Measurements from ENCODE around the gene RELA. TPM values are rescaled to one million over a fixed set of nuclear protein-coding genes. Genes with fewer than 3 reads are reported as not detected.
"Not testable (repeated sequence)": the region's sequence is repeated elsewhere in the genome, so short reads cannot be mapped to it uniquely, and the experiment has no call there.

The RELA gene
- total and polyA plus RNA-seq, 5 experiments from 2014 or later, result 38.4 to 184 (median 69.8) TPM

DNA sequence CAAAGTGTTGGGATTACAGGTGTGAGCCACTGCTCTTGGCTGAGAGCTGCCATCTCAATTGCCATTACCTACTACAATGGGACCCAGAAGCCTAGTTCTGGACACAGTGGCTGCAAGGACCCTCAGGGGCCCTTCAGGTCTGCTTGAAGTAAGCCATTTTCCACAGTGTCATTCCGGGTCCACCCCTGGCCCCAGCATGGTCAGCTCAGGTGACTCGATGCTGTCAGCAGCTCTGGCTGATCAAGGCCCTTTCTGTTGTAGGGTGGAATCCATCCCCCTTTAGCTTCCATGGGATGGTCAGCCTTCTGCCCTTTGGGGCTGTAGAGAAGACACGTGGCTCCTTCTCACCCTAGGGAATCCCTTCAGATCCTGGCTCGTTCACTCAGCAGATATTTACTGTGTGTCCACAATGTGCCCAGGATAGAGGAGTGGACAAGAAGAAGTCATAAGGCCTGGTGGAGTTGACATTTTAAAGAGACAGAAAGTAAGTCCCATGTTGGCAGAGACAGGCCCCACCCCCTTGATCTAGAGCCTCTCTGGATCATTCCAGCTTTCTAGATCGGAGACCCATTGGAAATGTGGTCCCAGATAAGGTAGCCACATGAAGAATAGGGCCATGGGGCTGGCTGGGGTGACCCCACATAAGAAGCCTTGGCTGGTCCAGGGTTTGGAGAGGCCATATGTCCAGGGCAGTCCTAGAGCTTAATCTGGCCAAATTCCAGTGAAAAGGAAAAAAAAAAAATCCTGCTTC is 34.3 kb upstream of the RELA start:
- Mint-ChIP-seq H3K27ac (peak overlapping the region in 1 of 10 donors; percentile 44), H3K4me1 (peaks cover 0 to 10% (median 0%) of the 10 kb centered on the region in 4 donors), H3K27me3 (no peaks in the 10 kb centered on the region), H3K36me3 (no peaks in the 10 kb centered on the region), H3K4me3 (no peak overlapping the region), H3K9me3 (no peaks in the 10 kb centered on the region)
- ATAC-seq (no peak), DNase-seq (no peak)
- POLR2A ChIA-PET, result interaction anchor here (0.6 to 1.0 kb wide), 5 partner anchors 15 to 276 kb away, joined by 3 to 4 read pairs (median 3); partner anchors contain the start of gene SIPA1

DNA sequence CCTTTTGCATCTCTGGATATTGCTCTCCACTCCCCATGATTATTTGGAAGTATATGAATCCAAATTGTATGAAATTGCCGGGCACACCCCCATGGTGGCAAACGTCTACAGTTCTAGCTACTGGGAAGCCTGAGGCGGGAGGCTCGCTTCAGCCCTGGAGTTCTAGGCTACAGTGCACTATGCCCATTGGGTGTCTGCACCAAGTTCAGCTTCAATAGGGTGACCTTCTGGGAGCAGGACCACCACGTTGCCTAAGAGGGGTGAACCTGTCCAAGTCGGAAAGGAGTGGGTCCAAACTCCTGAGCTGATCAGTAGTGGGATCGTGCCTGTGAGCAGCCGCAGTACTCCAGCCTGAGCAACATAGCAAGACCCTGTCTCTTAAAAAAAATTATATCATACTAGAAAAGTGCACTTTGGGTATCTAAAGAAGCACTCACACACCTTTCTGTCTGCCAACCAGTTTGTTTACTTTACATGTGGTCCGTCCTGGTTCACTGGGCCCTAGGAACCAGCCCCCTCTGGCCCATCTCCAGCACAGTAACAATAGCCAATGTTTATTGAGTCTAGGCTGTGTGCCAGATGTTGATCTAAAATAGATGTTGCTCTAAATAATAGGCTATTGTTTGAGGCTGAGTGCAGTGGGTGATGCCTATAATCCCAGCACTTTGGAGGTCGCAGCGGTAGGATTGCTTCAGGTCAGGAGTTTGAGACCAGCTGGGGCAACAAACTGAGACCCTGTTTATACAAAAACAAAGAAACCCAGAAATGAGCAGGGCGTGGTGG is 32.9 kb upstream of the RELA start:
- no peak for ATAC-seq
- no peaks in the 10 kb centered on the region for H3K27me3 Mint-ChIP-seq

DNA sequence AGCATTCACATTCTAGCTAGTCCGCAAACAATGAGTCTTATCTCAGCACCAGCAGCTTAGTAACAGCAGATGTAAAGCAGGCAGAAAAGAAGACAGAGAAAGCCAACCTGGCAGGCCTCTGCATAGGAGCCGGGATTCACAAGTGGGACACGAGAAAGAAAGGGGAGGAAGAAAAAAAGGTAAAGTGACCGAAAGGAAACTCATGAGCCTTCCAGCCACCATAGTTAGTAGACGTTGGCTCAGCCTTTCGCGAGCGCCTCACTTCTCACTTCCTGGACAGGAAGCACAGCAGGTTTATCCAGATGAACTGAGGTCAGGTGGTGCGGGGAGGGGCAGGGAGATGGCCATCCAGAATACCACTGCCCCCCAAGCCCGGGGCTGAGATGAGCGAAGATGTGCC is 29.7 kb upstream of the RELA start:
- Mint-ChIP-seq H3K4me1 (peaks cover 0 to 10% (median 0%) of the 10 kb centered on the region in 4 donors), H3K36me3 (no peaks in the 10 kb centered on the region), H3K27ac (no peak overlapping the region), H3K4me3 (no peak overlapping the region), H3K27me3 (no peaks in the 10 kb centered on the region), H3K9me3 (no peaks in the 10 kb centered on the region)
- DNase-seq, result no peak
- POLR2A ChIA-PET, result no interaction called here
- ATAC-seq, result no peak

More for the DNA sequence above, 32.9 kb upstream of the RELA start:
- H3K4me3 Mint-ChIP-seq, result no peak overlapping the region
- DNase-seq, result no peak
- POLR2A ChIA-PET, result no interaction called here
- H3K27ac Mint-ChIP-seq, result peak overlapping the region in 1 of 10 donors; percentile 25
- H3K36me3 Mint-ChIP-seq, result no peaks in the 10 kb centered on the region
- peaks cover 0 to 10% (median 0%) of the 10 kb centered on the region in 4 donors for H3K4me1 Mint-ChIP-seq
- no peaks in the 10 kb centered on the region for H3K9me3 Mint-ChIP-seq

GRCh38 chr11:65691847-65692246 is 29.1 kb upstream of the RELA start:
- DNase-seq, ATAC-seq, H3K4me3 Mint-ChIP-seq, POLR2A ChIA-PET, H3K27me3 Mint-ChIP-seq, H3K27ac Mint-ChIP-seq, H3K36me3 Mint-ChIP-seq, H3K9me3 Mint-ChIP-seq: not testable (repeated sequence)
- H3K4me1 Mint-ChIP-seq, result peaks cover 0 to 10% (median 0%) of the 10 kb centered on the region in 4 donors

GRCh38 chr11:65685981-65686380 is 23.3 kb upstream of the RELA start:
- no peak overlapping the region for H3K27ac Mint-ChIP-seq
- POLR2A ChIA-PET, result no interaction called here

DNA sequence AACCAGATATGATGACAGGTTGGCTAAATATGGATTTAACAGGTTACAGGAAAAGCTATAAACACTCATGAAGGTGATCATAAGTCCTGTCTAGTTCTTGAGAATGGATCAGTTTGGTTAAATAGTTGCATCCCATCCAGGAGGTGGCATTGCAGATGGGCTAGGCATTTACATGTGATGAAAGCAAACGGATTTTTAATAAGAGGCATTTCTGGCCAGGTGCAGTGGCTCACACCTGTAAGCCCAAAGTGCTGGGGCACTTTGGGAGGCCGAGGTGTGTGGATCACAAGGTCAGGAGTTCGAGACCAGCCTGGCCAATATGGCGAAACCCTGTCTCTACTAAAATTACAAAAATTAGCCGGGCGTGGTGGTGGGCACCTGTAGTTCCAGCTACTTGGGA is 20.8 kb upstream of the RELA start:
- not testable (repeated sequence) for H3K4me1 Mint-ChIP-seq, H3K4me3 Mint-ChIP-seq, ATAC-seq, H3K27ac Mint-ChIP-seq, H3K9me3 Mint-ChIP-seq, DNase-seq, H3K27me3 Mint-ChIP-seq, H3K36me3 Mint-ChIP-seq
- POLR2A ChIA-PET, result interaction anchor here (1.0 kb wide), 1 partner anchor 56 kb away, joined by 3 read pairs; no protein-coding TSS in a partner anchor

More at GRCh38 chr11:65685981-65686380, 23.3 kb upstream of the RELA start:
- ATAC-seq, result no peak
- no peak for DNase-seq
- Mint-ChIP-seq H3K36me3 (peaks cover 0 to 1% (median 0%) of the 10 kb centered on the region in 3 donors), H3K27me3 (peaks cover 0 to 4% (median 0%) of the 10 kb centered on the region in 5 donors), H3K9me3 (no peaks in the 10 kb centered on the region), H3K4me1 (no peaks in the 10 kb centered on the region), H3K4me3 (no peak overlapping the region)

- Mint-ChIP-seq H3K27ac (no peak overlapping the region), H3K4me1 (no peaks in the 10 kb centered on the region), H3K9me3 (no peaks in the 10 kb centered on the region), H3K4me3 (no peak overlapping the region), H3K36me3 (no peaks in the 10 kb centered on the region), H3K27me3 (peaks cover 0 to 1% (median 0%) of the 10 kb centered on the region in 5 donors)
- no peak for DNase-seq
- POLR2A ChIA-PET, result interaction anchor here (0.7 kb wide), 1 partner anchor 88 kb away, joined by 3 read pairs; no protein-coding TSS in a partner anchor
- ATAC-seq, result no peak
Measured at GRCh38 chr11:65680192-65680743, 17.6 kb upstream of the RELA start.

DNA sequence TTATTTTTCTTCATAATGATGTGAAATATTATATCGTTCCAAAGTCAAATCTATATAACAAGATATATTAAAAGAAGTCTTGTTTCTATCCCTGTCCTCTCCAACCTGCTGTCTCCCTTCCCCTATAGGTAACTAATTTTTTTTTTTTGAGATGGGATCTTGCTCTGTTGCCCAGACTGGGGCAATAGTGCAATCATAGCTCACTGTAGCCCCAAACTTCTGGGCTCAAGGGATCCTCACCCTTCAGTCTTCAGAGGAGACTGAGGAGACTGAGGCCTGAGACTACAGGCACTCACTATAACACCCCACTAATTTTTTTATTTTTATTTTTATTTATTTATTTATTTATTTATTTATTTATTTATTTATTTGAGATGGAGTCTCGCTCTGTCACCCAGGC is 10.3 kb upstream of the RELA start:
- no peaks in the 10 kb centered on the region for H3K4me1 Mint-ChIP-seq
- no peaks in the 10 kb centered on the region for H3K36me3 Mint-ChIP-seq
- no peak for ATAC-seq
- no peak overlapping the region for H3K4me3 Mint-ChIP-seq
- H3K27me3 Mint-ChIP-seq, result no peaks in the 10 kb centered on the region
- POLR2A ChIA-PET, result no interaction called here
- DNase-seq, result no peak
- no peak overlapping the region for H3K27ac Mint-ChIP-seq
- no peaks in the 10 kb centered on the region for H3K9me3 Mint-ChIP-seq

GRCh38 chr11:65672180-65672860 is 9.6 kb upstream of the RELA start:
- Mint-ChIP-seq H3K9me3 (no peaks in the 10 kb centered on the region), H3K27me3 (no peaks in the 10 kb centered on the region), H3K4me3 (no peak overlapping the region), H3K27ac (peak overlapping the region in 2 of 10 donors; percentile 2 to 15), H3K36me3 (no peaks in the 10 kb centered on the region), H3K4me1 (no peaks in the 10 kb centered on the region)
- POLR2A ChIA-PET, result interaction anchor here (1.3 kb wide), 1 partner anchor 9 kb away, joined by 5 read pairs; no protein-coding TSS in a partner anchor
- no peak for DNase-seq
- no peak for ATAC-seq

DNA sequence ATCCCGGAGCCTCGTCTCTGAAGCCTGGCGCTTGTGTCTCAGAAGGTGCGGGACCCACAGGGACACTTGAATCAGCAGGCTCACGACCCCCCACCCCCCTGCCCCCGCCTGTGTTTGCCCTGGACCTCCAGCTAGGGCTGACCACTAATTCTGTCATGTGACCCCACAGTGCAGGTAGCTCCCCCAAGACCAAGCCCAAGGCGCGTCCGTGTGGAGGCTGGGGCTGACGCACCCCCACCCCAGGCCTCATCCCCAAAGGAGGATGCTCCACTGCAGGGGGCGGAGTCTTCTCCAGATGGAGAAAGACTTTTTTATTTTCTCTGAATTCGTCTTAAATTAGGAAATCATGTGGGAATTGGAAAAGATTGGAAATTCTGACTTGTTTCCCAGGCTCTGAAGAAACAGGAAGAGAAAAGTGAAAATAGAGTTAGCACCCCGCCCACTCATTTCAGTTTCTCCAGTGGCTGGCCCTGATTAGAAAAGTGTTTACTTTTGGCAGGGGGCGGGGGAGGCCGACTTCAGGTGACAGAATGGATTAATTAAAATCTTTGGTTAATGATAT is 1.0 kb upstream of the RELA start:
- ATAC-seq (peak; percentile 13 to 19), DNase-seq (peak in 2 of 10 donors; percentile 36 to 46)
- Mint-ChIP-seq H3K4me3 (peak overlapping the region; percentile 80 to 93 (median 88)), H3K4me1 (peaks cover 14 to 41% (median 33%) of the 10 kb centered on the region in 4 donors), H3K36me3 (peaks cover 0 to 23% (median 13%) of the 10 kb centered on the region in 3 donors), H3K27me3 (no peaks in the 10 kb centered on the region), H3K27ac (peak overlapping the region; percentile 91 to 98 (median 94)), H3K9me3 (no peaks in the 10 kb centered on the region)
- POLR2A ChIA-PET, result interaction anchor here (0.6 to 34.7 kb wide), 19 partner anchors 8 to 1406 kb away, joined by 3 to 1068 read pairs (median 6); partner anchors contain the start of genes AP5B1, C11orf68, CCDC85B and EHBP1L1

GRCh38 chr11:65662247-65662798 is 393 bp downstream of the RELA start:
- POLR2A ChIA-PET, result interaction anchor here (0.6 to 34.7 kb wide), 19 partner anchors 11 to 1422 kb away, joined by 3 to 1068 read pairs (median 6); partner anchors contain the start of genes AP5B1, C11orf68, CCDC85B and EHBP1L1
- no peaks in the 10 kb centered on the region for H3K9me3 Mint-ChIP-seq
- H3K27ac Mint-ChIP-seq, result peak overlapping the region; percentile 61 to 95 (median 88)
- peaks cover 0 to 36% (median 13%) of the 10 kb centered on the region in 3 donors for H3K36me3 Mint-ChIP-seq
- peak overlapping the region; percentile 72 to 92 (median 84) for H3K4me3 Mint-ChIP-seq
- ATAC-seq (peak in 1 of 2 donors; percentile 27), DNase-seq (no peak)
- no peaks in the 10 kb centered on the region for H3K27me3 Mint-ChIP-seq
- peaks cover 18 to 53% (median 37%) of the 10 kb centered on the region in 4 donors for H3K4me1 Mint-ChIP-seq
